GM12874 (cell line): ENCODE measurements around the gene PDZD7.
A peak's percentile ranks its signal among the peaks of the same experiment; 100 is the strongest.

Experiments used
- CTCF ChIP-seq: IDR thresholded peaks from 2 replicates; pipeline ENCODE4 v1.5.1; 2011; ENCODE audit warnings: low read depth, mild to moderate bottlenecking, control low read depth, low read length, moderate library complexity; ENCODE audit not compliant: insufficient read depth

PDZD7 gene

DNA sequence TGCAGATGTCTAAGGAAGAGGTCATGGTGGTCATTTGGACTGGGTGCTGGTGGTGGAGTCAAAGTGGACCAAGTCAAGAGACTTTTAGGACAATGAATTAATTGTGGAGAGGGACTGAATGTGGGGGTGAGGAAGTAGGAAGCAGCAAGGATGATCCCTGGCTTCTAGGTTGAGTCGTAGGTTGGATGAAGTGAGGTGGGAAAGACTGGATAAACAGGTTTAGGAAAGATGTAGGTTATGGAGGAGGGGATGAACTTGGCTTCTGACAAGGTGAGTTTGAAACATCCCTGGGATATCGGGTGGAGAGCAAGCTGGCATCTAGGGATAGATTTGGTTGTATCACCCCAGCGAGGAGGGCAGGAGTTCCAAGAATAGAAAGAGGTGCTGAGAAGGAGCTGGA, 54.0 kb downstream of the PDZD7 start:
- no peak for TF ChIP-seq CTCF

GRCh38 chr10:100972904-100973535, 57.9 kb downstream of the PDZD7 start:
- no peak for TF ChIP-seq CTCF

DNA sequence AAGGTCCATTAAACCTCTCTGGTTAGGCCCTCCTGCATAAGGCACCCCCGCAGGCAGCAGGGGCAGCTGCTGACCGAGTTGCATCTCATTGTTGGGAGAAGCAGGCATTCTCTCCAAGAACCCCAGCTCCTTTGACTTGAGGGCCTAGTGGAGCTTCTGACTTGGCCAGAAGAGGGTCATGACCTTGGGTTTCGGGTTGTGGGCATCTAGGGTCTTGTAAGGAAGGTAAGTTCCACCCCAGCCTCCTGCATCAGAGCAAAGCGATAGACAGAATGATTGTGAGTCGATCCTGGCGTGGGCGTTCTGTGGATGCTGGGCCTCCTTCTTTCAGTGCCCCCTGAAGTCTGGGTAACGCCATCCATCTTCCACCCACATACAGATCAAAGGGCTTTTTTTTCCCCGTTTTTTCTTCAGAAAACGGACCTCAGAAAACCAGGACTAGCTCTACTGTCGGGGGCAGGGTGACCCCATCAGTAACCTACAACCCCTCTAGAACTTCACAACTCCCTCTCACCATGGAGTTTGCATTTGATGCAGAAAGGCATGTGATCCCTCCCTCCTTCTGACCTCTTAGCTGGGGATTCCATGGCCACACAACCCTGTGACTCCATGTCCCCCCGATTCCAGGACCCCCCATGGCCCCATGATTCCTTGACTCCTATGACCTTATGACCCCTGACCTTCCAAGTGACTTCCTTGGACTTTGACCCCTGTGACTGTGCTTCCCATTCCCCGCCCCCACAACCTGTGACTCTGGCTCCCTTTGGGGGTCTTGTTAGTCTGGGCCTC, 58.6 kb downstream of the PDZD7 start:
- TF ChIP-seq CTCF, result no peak

- no peak for TF ChIP-seq CTCF
These were observed 59.8 kb downstream of the PDZD7 start for GRCh38 chr10:100970914-100971811.

GRCh38 chr10:100970076-100970913, 60.6 kb downstream of the PDZD7 start:
- TF ChIP-seq CTCF, result no peak

DNA sequence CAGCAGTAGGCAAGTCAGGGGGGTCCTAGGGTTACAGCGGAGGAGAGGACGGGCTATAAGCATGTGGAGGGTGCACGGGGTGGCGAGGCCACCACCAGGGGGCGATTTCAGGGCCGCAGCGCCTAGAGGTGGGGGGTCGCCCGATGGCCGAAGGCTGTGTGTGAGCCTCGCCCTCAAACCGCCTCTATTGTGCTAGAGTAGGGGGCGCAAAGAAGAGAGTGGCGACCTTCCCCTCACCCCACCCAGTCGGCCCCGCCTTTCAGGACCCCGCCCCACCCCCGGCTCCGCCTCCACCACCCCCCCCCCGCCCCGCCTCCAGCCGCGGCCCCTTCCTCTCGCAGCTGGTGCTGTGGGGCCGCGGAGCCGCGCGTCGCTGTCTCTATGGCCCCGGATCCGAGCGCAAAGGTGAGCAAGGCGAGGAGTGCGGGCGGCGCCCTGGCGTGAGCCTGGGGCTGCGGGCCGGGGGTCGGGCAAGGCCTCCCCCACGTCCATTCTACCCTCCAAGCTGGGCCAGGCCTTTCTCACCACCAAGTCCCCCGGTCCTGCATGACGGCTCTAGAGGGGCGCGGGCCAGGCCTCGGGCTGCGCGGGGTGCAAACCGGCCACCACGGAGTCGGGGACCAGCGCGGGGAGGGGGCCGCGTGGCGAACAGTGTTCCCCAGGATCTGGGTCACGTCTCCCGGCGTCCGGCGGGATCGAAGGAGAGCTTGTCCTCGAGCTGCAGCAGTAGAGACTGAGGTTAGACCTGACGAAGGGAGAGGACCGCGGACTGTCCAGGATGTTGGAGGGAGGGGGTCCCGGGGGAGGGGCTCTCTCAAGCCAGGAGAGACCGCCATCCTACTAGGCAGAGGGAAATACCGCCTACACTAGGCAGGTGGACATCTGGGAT, 61.5 kb downstream of the PDZD7 start, which contains the start of gene SEMA4G:
Gene SEMA4G (plus strand): TSS at position 318 of the 889 bp plus-strand sequence. CDS start 3,409 bp downstream, outside the sequence.
- TF ChIP-seq CTCF, result peak; percentile 88
